HG03097 (cell line): ENCODE data around the gene CORO7.

Experiments used
- ATAC-seq: cut with Tn5 transposase; IDR thresholded peaks from one replicate; pipeline ENCODE4 v1.9.1; 2021; ENCODE audit not compliant: unreplicated experiment, low FRiP score

CORO7 gene

GRCh38 chr16:4324492-4325252 lies 91.7 kb downstream of the CORO7 start:
- no peak for ATAC-seq

GRCh38 chr16:4323845-4324488 lies 92.4 kb downstream of the CORO7 start:
- ATAC-seq: no peak

- ATAC-seq: no peak
Measured at GRCh38 chr16:4323071-4323844, 93.1 kb downstream of the CORO7 start.

GRCh38 chr16:4322121-4323052 lies 94.0 kb downstream of the CORO7 start:
- no peak for ATAC-seq

- ATAC-seq: no peak
Measured at GRCh38 chr16:4321286-4322120, 94.9 kb downstream of the CORO7 start.

GRCh38 chr16:4320571-4321137 lies 95.7 kb downstream of the CORO7 start:
- no peak for ATAC-seq

- no peak for ATAC-seq
Measured at GRCh38 chr16:4319454-4320421, 96.7 kb downstream of the CORO7 start.

- ATAC-seq: no peak
Measured at GRCh38 chr16:4318967-4319366, 97.4 kb downstream of the CORO7 start.

GRCh38 chr16:4318451-4318910 lies 97.9 kb downstream of the CORO7 start:
- ATAC-seq: no peak

GRCh38 chr16:4317532-4318450 lies 98.6 kb downstream of the CORO7 start:
- no peak for ATAC-seq

GRCh38 chr16:4316864-4317531 lies 99.4 kb downstream of the CORO7 start:
- ATAC-seq: no peak

- no peak for ATAC-seq
Measured at GRCh38 chr16:4316108-4316863, 100.1 kb downstream of the CORO7 start.

GRCh38 chr16:4315186-4316107 lies 100.9 kb downstream of the CORO7 start, which contains the start of gene GLIS2:
Gene GLIS2 (plus strand): TSS chr16:4316067. CDS start chr16:4332281, 16,214 bp downstream.
- ATAC-seq: no peak

- no peak for ATAC-seq
Measured at GRCh38 chr16:4314532-4315185, 101.7 kb downstream of the CORO7 start.
